Measurements from ENCODE around the gene ATRN.
"Not testable (repeated sequence)": the region's sequence is repeated elsewhere in the genome, so short reads cannot be mapped to it uniquely, and the experiment has no call there.

ATRN gene

DNA sequence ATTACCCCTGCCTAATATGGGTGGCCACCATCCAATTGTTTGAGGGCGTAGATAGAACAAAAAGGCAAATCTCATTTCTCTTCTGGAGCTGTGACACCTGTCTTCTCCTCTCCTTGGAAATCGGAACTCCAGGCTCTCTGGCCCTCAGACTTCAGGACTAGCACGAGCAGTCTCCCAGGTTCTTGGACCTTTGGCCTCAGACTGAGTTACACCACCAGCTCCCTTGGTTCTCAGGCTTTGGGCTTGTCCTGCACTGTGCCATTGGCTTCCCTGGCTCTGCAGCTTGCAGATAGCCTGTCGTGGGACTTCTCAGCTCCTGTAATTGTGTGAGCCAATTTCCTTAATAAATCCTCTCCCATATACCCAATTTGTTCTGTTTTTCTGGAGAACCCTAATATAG, 34.3 kb downstream of the ATRN start:
- CTCF ChIA-PET, result interaction anchor here (1.4 to 1.6 kb wide), 2 partner anchors 10 to 17 kb away, joined by 4 to 5 read pairs; no protein-coding TSS in a partner anchor
- TF ChIP-seq, protein P1, sequence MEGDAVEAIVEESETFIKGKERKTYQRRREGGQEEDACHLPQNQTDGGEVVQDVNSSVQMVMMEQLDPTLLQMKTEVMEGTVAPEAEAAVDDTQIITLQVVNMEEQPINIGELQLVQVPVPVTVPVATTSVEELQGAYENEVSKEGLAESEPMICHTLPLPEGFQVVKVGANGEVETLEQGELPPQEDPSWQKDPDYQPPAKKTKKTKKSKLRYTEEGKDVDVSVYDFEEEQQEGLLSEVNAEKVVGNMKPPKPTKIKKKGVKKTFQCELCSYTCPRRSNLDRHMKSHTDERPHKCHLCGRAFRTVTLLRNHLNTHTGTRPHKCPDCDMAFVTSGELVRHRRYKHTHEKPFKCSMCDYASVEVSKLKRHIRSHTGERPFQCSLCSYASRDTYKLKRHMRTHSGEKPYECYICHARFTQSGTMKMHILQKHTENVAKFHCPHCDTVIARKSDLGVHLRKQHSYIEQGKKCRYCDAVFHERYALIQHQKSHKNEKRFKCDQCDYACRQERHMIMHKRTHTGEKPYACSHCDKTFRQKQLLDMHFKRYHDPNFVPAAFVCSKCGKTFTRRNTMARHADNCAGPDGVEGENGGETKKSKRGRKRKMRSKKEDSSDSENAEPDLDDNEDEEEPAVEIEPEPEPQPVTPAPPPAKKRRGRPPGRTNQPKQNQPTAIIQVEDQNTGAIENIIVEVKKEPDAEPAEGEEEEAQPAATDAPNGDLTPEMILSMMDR (IDR thresholded peaks at IDR 0.05; ENCODE audit: control extremely low read depth, extremely low read depth, low read depth, missing control alignments), result no peak
- no peak for DNase-seq (ENCODE audit: extremely low spot score)
- POLR2A ChIA-PET, result no interaction called here

DNA sequence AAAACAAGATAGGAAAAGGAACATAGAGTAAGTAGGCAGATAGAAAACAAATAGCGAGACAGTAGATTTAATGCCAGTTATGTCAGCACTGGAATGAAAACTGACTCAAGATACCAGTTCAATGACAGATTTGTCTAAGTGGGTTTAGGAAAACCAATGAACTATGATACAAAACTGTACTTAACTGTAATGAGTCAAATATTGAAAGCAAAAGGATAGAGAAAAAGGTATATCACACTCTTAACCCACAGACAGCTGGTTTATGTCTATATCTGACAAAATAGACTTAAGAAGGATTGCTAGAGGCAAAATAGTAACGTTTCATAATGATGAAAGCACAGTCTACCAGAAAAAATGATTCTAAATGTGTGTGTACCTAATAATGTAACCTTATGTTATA, 38.2 kb downstream of the ATRN start:
- TF ChIP-seq, protein P1 (IDR thresholded peaks at IDR 0.05; ENCODE audit: control extremely low read depth, extremely low read depth, low read depth, missing control alignments), result no peak
- CTCF ChIA-PET, result no interaction called here
- POLR2A ChIA-PET, result no interaction called here
- DNase-seq (ENCODE audit: extremely low spot score), result no peak

DNA sequence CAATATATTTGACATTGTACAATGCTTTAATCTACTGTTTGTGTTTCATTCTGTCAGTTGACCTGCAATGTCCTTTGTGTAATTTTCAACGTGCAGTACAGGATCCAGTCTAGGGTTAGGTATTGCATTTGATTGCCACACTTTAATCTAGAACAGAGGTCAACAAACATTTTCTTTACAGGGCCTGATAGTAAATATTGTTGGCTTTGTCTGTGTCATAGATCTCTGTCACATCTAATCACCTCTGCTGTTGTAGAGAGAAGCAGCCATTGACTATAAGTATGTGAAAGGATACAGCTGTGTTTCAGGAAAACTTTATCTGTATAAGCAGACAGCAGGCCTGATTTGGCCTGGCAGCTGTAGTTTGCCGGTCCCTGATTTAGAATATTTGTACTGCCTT, 39.3 kb downstream of the ATRN start:
- ChIA-PET CTCF (no interaction called here), POLR2A (no interaction called here)
- no peak for DNase-seq (ENCODE audit: extremely low spot score)
- TF ChIP-seq, protein P1 (IDR thresholded peaks at IDR 0.05; ENCODE audit: control extremely low read depth, extremely low read depth, low read depth, missing control alignments), result no peak

DNA sequence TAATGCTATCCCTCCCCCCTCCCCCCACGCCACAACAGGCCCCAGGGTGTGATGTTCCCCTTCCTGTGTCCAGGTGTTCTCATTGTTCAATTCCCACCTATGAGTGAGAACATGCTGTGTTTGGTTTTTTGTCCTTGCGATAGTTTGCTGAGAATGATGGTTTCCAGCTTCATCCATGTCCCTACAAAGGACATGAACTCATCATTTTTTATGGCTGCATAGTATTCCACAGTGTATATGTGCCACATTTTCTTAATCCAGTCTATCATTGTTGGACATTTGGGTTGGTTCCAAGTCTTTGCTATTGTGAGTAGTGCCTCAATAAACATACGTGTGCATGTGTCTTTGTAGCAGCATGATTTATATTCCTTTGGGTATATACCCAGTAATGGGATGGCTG, 41.4 kb downstream of the ATRN start:
- DNase-seq (ENCODE audit: extremely low spot score); CTCF ChIA-PET; POLR2A ChIA-PET: not testable (repeated sequence)

DNA sequence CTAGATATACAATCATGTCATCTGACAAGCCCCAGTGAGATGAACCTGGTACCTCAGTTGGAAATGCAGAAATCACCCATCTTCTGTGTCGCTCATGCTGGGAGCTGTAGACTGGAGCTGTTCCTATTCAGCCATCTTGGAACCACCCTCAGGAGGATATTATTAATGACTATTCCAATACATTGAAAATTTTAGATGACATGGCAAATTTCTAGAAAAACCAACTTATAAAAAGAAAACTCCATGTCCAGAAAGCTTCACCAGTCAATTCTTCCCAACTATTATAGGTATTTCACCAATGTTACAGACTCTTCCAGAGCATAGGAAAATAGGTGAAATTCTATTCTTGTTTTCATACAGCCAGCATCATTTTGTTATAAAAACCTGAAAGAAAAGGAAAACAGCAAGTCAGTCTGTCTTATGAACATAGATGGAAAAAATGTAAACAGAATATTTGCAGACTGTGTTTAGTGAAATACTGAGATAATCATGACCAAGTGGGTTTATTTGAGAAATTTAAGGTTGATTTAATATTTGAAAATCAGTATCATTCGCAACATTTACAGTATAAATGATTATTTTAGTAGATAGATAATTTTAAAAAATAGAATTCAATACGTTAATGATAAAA, 43.3 kb downstream of the ATRN start:
- POLR2A ChIA-PET, result no interaction called here
- TF ChIP-seq, protein P1 (IDR thresholded peaks at IDR 0.05; ENCODE audit: control extremely low read depth, extremely low read depth, low read depth, missing control alignments), result no peak
- CTCF ChIA-PET, result no interaction called here
- DNase-seq (ENCODE audit: extremely low spot score), result no peak

DNA sequence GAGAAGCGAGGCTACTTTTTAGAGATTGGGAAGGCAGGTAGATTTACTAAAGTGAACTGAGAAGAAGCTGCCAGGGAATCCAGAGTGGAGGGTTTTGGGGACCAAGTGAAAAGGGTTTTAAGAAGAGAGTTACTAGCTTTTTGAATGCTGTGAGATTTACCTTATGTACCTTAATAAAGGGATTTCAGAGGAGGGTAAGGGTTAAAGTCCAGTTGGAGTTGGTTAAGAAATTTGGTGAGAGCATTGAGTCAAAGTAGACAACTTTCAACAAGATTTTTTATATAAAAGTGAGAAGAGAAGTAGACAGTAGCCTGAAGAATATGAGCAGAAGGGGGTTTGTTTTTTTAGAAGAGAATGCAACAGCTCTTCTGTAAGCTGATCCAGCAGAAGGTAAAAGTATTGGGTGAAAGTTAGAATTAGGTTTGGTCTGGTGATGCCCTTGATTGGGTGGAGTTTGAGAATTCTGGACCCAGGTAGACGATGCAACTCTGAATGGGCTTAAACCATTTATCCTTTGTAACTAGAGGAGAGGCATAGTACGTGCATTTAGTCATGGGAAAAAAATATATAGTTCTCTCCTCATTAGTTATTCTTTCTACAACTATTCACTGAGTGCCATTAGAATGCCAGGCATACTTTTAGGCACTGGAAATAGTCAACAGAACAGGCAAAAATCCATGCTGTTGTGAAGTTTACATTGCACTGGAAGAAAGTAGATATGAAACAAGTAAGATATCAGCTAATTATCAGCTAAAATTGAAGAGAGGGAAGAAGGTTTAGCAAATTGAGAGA, 44.8 kb downstream of the ATRN start:
- ChIA-PET POLR2A (no interaction called here), CTCF (no interaction called here)
- TF ChIP-seq, protein P1 (IDR thresholded peaks at IDR 0.05; ENCODE audit: control extremely low read depth, extremely low read depth, low read depth, missing control alignments), result no peak

More for the DNA sequence above, 44.8 kb downstream of the ATRN start:
- no peak for DNase-seq (ENCODE audit: extremely low spot score)
